Kidney (tissue), 14 donors: ENCODE measurements around the gene SLC2A8. TPM values are rescaled to one million over a fixed set of nuclear protein-coding genes. Genes with fewer than 3 reads are reported as not detected.

Source experiments
- DNase-seq, 5 donors: peaks; one replicate each; pipeline ENCODE4 v3.0.0-alpha.2; 2013 to 2020
- FAIRE-seq: peaks from 2 replicates; lab custom pipeline; 2012; peaks lifted over from hg19 to GRCh38; lab: Jason Lieb, UNC
- H3K27ac ChIP-seq, 2 donors: one replicate each; pipeline ENCODE4 v1.7.0; 2013; ENCODE audit warnings: low read depth in 2 of 2, low read length in 2 of 2, inconsistent platforms in 1 of 2
- H3K27me3 ChIP-seq: one replicate; pipeline ENCODE4 v1.7.1; 2013; ENCODE audit warnings: low read length, inconsistent platforms; ENCODE audit not compliant: control insufficient read depth, insufficient read depth
- H3K36me3 ChIP-seq, 3 donors: one replicate each; pipeline versions ENCODE4 v1.7.0 to v1.7.1; 2013; ENCODE audit warnings: low read length in 3 of 3, control low read depth in 1 of 3, inconsistent platforms in 1 of 3; ENCODE audit not compliant: insufficient read depth in 3 of 3, control insufficient read depth in 2 of 3
- H3K4me1 ChIP-seq, 3 donors: one replicate each; pipeline versions ENCODE4 v1.7.0 to v1.7.1; 2013; ENCODE audit warnings: low read length in 3 of 3, inconsistent platforms in 1 of 3, low read depth in 1 of 3; ENCODE audit not compliant: control insufficient read depth in 2 of 3, insufficient read depth in 2 of 3
- H3K4me3 ChIP-seq, 3 donors: one replicate each; pipeline versions ENCODE4 v1.7.0 to v1.8.1; 2013; ENCODE audit warnings: low read length in 3 of 3, control low read depth in 1 of 3, inconsistent platforms in 1 of 3
- H3K9ac ChIP-seq, 3 donors: one replicate each; pipeline versions ENCODE4 v1.7.0 to v1.7.1; 2013; ENCODE audit warnings: low read length in 3 of 3, control low read depth in 1 of 3, inconsistent platforms in 1 of 3
- H3K9me3 ChIP-seq, 3 donors: one replicate each; pipeline versions ENCODE4 v1.7.0 to v1.7.1; 2013; ENCODE audit warnings: low read length in 3 of 3, control low read depth in 1 of 3, inconsistent platforms in 1 of 3; ENCODE audit not compliant: control insufficient read depth in 2 of 3, insufficient read depth in 1 of 3
- intact Hi-C: fragments of 100-400 bp; cut with DNase I; formaldehyde crosslinking; loops from one replicate; pipeline ENCODE4 v1.11.1; 2022
- polyA plus RNA-seq: library from polyadenylated mRNA; stranded (reverse); fragments of 350-450 nt; fragmentation: Illumina TruSeq; extraction: RNeasy Lipid Tissue Mini Kit (QIAGEN cat#74804); gene quantifications from one replicate; pipeline ENCODE4 v1.2.3, GENCODE V29; 2014; ENCODE audit warnings: low read depth, low replicate concordance; ENCODE audit not compliant: insufficient read depth
- total RNA-seq: library from RNA; stranded (reverse); fragmentation: NEBNext Ultra II Directional; extraction: Animal tissue kit (Norgen Biotek cat#: 25700); gene quantifications from one replicate; pipeline ENCODE4 v1.2.1, GENCODE V29; 2021
- TF ChIP-seq, protein P1 (sequence below): IDR thresholded peaks from 3 replicates; pipeline ENCODE4 v1.5.1; 2012; ENCODE audit warnings: mild to moderate bottlenecking, moderate library complexity, borderline replicate concordance; ENCODE audit not compliant: insufficient read depth; ENCODE audit errors: extremely low read depth
- donor health status: control.
- donor health status: control.
- donor health status: control.
- donor health status: control.
- donor health status: control.
- donor health status: DM: yes; HTN: yes; CAD: no.
- donor health status: Normal renal cell carcinoma (clear cell type).

SLC2A8 gene
- total and polyA plus RNA-seq, 2 donors from 2014 or later: 15.3 to 22.0 TPM

DNA sequence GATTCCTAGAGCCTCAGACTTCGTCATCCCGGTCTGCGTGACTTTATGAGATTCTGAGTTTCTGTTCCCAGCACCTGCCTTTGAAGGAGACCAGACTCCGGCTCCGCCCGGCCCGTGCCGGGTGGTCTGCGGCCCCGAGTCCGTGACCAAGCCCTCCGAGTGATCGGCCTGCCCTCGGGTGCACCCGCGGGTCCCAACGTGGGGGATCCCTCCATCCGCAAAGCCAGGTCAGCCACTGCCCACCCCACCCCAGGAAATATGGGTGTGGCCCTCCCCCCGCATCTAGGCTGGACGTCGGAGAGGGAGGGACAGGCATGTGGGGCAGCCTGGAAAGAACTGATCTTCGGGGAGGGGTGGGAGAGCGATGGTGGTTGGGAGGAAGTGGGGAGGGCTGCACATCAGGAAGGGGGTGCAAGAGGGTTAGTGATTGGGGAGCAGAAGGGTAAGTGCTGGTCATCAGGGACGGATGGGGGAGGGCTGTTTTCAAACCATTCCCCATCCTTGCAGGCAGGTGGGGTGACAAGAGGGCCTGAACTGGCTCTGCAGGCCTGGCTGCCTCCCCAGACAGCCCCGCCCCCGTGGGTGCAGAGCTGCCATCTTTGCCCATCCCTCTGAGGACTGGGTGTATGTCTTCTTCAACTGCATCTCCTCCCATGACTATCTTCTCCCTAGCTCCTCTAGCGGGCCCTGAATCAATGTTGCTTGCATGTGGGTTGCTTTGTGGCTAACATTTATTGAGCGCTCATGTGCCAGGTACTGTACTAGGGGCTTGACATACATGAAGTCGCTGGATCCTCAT, 55.1 kb downstream of the SLC2A8 start:
- peaks cover 0 to 25% (median 3%) of the 10 kb centered on the region in 3 donors for H3K4me1 ChIP-seq
- H3K27ac ChIP-seq: peak overlapping the region; percentile 75 to 97
- FAIRE-seq: no peak
- TF ChIP-seq, protein P1, sequence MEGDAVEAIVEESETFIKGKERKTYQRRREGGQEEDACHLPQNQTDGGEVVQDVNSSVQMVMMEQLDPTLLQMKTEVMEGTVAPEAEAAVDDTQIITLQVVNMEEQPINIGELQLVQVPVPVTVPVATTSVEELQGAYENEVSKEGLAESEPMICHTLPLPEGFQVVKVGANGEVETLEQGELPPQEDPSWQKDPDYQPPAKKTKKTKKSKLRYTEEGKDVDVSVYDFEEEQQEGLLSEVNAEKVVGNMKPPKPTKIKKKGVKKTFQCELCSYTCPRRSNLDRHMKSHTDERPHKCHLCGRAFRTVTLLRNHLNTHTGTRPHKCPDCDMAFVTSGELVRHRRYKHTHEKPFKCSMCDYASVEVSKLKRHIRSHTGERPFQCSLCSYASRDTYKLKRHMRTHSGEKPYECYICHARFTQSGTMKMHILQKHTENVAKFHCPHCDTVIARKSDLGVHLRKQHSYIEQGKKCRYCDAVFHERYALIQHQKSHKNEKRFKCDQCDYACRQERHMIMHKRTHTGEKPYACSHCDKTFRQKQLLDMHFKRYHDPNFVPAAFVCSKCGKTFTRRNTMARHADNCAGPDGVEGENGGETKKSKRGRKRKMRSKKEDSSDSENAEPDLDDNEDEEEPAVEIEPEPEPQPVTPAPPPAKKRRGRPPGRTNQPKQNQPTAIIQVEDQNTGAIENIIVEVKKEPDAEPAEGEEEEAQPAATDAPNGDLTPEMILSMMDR: no peak
- H3K9ac ChIP-seq: peak overlapping the region; percentile 70 to 95 (median 82)
- H3K27me3 ChIP-seq: no peaks in the 10 kb centered on the region
- intact Hi-C loops: no loop called here
- peak overlapping the region; percentile 86 to 94 (median 91) for H3K4me3 ChIP-seq
- H3K9me3 ChIP-seq: no peaks in the 10 kb centered on the region
- H3K36me3 ChIP-seq: peaks cover 3 to 16% (median 15%) of the 10 kb centered on the region in 3 donors
- DNase-seq: peak in 3 of 5 donors; percentile 72 to 86 (median 77)

DNA sequence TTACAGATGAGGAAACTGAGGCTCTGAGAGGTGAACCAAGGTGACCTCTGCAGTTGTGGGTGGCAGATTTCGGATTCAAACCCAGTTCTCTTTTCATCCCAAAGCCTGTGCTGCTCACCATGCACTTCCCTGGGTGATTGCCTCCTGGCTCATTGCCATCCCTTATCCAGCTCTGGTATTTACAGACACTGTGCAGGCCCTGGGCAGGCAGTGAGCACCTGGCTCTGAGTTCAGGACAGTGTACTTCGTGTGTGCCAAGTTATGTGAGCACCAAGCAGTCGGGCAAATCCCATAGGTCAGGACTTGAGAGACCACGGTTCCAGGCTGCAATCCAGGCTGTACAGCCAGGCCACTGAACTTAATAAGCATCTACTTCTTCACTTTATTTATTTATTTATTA, 55.7 kb downstream of the SLC2A8 start:
- Histone ChIP-seq H3K27me3 (no peaks in the 10 kb centered on the region), H3K4me3 (peak overlapping the region in 1 of 3 donors; percentile 91), H3K27ac (no peak overlapping the region), H3K36me3 (peaks cover 2 to 16% (median 13%) of the 10 kb centered on the region in 3 donors), H3K4me1 (peaks cover 0 to 25% (median 3%) of the 10 kb centered on the region in 3 donors), H3K9ac (peak overlapping the region in 1 of 3 donors; percentile 70), H3K9me3 (no peaks in the 10 kb centered on the region)
- intact Hi-C loops: no loop called here
- TF ChIP-seq, protein P1: no peak
- no peak for FAIRE-seq
- DNase-seq: peak in 3 of 5 donors; percentile 13 to 66 (median 58)

DNA sequence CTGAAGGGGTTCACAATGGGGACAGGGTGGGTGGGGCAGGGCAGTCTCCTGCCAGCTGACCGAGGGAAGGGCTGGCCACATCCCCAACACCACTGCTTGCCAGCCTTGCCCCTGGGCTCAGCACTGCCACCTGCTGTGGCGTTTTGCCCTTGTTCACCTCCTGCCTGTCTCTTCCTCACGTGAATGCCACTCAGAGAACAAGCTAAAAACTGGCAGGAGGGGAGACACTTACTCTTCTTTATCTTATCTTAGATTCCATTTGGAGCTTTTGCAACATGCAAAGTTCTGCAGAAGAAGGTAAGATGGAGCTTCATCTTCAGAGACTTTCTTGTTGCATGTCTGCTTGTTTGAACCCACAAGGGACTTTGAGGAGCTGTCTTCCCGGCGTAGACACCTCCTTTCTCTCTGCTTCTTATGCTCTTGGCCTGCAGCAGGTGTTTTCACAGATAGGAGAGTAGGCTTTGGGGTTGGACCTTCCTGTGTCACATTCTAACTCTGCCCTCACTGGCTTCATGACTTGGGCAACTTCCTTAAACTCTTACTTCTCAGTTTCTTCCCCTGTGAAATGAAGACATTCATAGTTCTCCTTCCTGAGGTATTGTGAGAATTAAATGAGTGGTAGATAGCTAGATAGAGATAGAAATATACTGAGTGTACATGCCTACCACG, 58.5 kb downstream of the SLC2A8 start:
- intact Hi-C loops: no loop called here
- Histone ChIP-seq H3K4me3 (no peak overlapping the region), H3K4me1 (peaks cover 0 to 8% (median 0%) of the 10 kb centered on the region in 3 donors), H3K9ac (no peak overlapping the region), H3K27ac (no peak overlapping the region), H3K36me3 (peaks cover 0 to 5% (median 5%) of the 10 kb centered on the region in 3 donors), H3K9me3 (no peaks in the 10 kb centered on the region), H3K27me3 (no peaks in the 10 kb centered on the region)
- DNase-seq (peak in 1 of 5 donors; percentile 18), FAIRE-seq (no peak)
- TF ChIP-seq, protein P1: peak; percentile 21
